A549 (cell line): ENCODE results near the gene MED13L.

Source experiments
- CTCF ChIP-seq: fragments of >200 bp; sonication (Bioruptor Twin); formaldehyde crosslinking; IDR thresholded peaks from 3 replicates; pipeline ENCODE4 v1.5.1; 2016
- RFX5 ChIP-seq: fragments of 450-650 bp; IDR thresholded peaks from 2 replicates; pipeline ENCODE4 v1.7.1; 2014; ENCODE audit warnings: antibody characterized with exemption, mild to moderate bottlenecking, moderate library complexity

- no peak for TF ChIP-seq RFX5
- TF ChIP-seq CTCF = peak; percentile 37
These were observed 354.4 kb downstream of the MED13L start for GRCh38 chr12:115922952-115923564.
